Fibroblast of lung (primary cell): ENCODE data around the gene EPB41. TPM values are rescaled to one million over a fixed set of nuclear protein-coding genes. Genes with fewer than 3 reads are reported as not detected.
"Not testable (repeated sequence)": the region's sequence is repeated elsewhere in the genome, so short reads cannot be mapped to it uniquely, and the experiment has no call there.

Experiments used
- DNase-seq, 2 donors: peaks; one replicate each; pipeline versions ENCODE4 v3.0.0 to v3.0.0-alpha.2; 2010; ENCODE audit warnings: low read depth in 2 of 2
- H2AFZ ChIP-seq: 2 replicates; pipeline ENCODE4 v1.5.1; 2012; ENCODE audit warnings: low read length, control low read depth, inconsistent platforms
- H3K27ac ChIP-seq: 2 replicates; pipeline ENCODE4 v1.5.1; 2011; ENCODE audit warnings: low read length, control low read depth; ENCODE audit not compliant: insufficient read depth
- H3K27me3 ChIP-seq: 2 replicates; pipeline ENCODE4 v1.5.1; 2011; ENCODE audit warnings: mild to moderate bottlenecking, low read length; ENCODE audit not compliant: control insufficient read depth, insufficient read depth
- H3K36me3 ChIP-seq: 2 replicates; pipeline ENCODE4 v1.5.1; 2011; ENCODE audit warnings: low read length; ENCODE audit not compliant: control insufficient read depth, insufficient read depth
- H3K4me1 ChIP-seq: 2 replicates; pipeline ENCODE4 v1.5.1; 2011; ENCODE audit warnings: low read length; ENCODE audit not compliant: control insufficient read depth, insufficient read depth; ENCODE audit errors: extremely low read depth
- H3K4me2 ChIP-seq: 2 replicates; pipeline ENCODE4 v1.5.1; 2011; ENCODE audit warnings: low read length, control low read depth; ENCODE audit not compliant: insufficient read depth; ENCODE audit errors: extremely low read depth
- H3K4me3 ChIP-seq, 4 experiments: fragments of 200-600 bp in 1 of 4; sonication (generic) in 1 of 4; replicated peaks in 1 of 4; 2 replicates each; pipeline ENCODE4 v1.5.1; 2011 to 2016; ENCODE audit warnings: low read length in 4 of 4, low read depth in 3 of 4, mild to moderate bottlenecking in 3 of 4, control low read depth in 2 of 4, inconsistent platforms in 1 of 4, mixed read lengths in 1 of 4; ENCODE audit not compliant: insufficient read depth in 1 of 4; ENCODE audit errors: control extremely low read depth in 1 of 4
- H3K79me2 ChIP-seq: 2 replicates; pipeline ENCODE4 v1.5.1; 2012; ENCODE audit warnings: mild to moderate bottlenecking, low read length, inconsistent platforms; ENCODE audit not compliant: control insufficient read depth, insufficient read depth
- H3K9ac ChIP-seq: 2 replicates; pipeline ENCODE4 v1.5.1; 2011; ENCODE audit warnings: mild to moderate bottlenecking, low read length, control low read depth; ENCODE audit not compliant: insufficient read depth
- H3K9me3 ChIP-seq: 2 replicates; pipeline ENCODE4 v1.5.1; 2012; ENCODE audit warnings: low read depth, low read length; ENCODE audit not compliant: control insufficient read depth, insufficient read depth
- H4K20me1 ChIP-seq: 2 replicates; pipeline ENCODE4 v1.5.1; 2011; ENCODE audit warnings: low read length; ENCODE audit not compliant: control insufficient read depth, insufficient read depth; ENCODE audit errors: extremely low read depth
- CTCF ChIP-seq, 2 donors: IDR thresholded peaks in 1 of 2; conservative IDR thresholded peaks in 1 of 2; 1 replicate in 1 of 2; 2 replicates in 1 of 2; pipeline ENCODE4 v1.5.1; 2011 to 2012; ENCODE audit warnings: low read length in 2 of 2, control low read depth in 1 of 2, inconsistent platforms in 1 of 2, low read depth in 1 of 2, mild to moderate bottlenecking in 1 of 2
- EZH2 ChIP-seq: IDR thresholded peaks from 2 replicates; pipeline ENCODE4 v1.5.1; 2012; ENCODE audit warnings: low read length, control low read depth, mild to moderate bottlenecking; ENCODE audit errors: missing control alignments
- polyA plus RNA-seq, 2 donors: library from polyadenylated mRNA; depleted of rRNA in 1 of 2; stranded (reverse) in 1 of 2; unstranded in 1 of 2; fragments of >200 nt; gene quantifications; 2 replicates each; pipeline ENCODE4 v1.2.1, GENCODE V29; 2011 to 2012; ENCODE audit warnings: missing spikeins in 1 of 2
- total RNA-seq: library from RNA; depleted of rRNA; stranded (reverse); fragments of >200 nt; gene quantifications from 2 replicates; pipeline ENCODE4 v1.2.1, GENCODE V29; 2014

The EPB41 gene
- total and polyA plus RNA-seq, 2 donors (not counting 1 experiment from before 2014, with no cell fraction given) = 7.4 to 38.0 TPM

- Histone ChIP-seq H3K9ac (no peak overlapping the region), H3K27me3 (no peaks in the 10 kb centered on the region), H3K4me3 (no peak overlapping the region), H3K4me2 (no peak overlapping the region), H3K9me3 (no peaks in the 10 kb centered on the region), H4K20me1 (no peaks in the 10 kb centered on the region), H3K4me1 (no peaks in the 10 kb centered on the region), H3K79me2 (no peaks in the 10 kb centered on the region), H2AFZ (no peak overlapping the region), H3K36me3 (no peaks in the 10 kb centered on the region), H3K27ac (no peak overlapping the region)
- TF ChIP-seq CTCF (conservative IDR thresholded peaks at IDR 0.05 in 1 of 2, IDR thresholded peaks at IDR 0.05 in 1 of 2; ENCODE audit: low read depth in 1 of 2, low read length in 2 of 2) (no peak), EZH2 (no peak)
- DNase-seq = no peak
These were observed 20.9 kb downstream of the EPB41 start for GRCh38 chr1:28935293-28935692.

DNA sequence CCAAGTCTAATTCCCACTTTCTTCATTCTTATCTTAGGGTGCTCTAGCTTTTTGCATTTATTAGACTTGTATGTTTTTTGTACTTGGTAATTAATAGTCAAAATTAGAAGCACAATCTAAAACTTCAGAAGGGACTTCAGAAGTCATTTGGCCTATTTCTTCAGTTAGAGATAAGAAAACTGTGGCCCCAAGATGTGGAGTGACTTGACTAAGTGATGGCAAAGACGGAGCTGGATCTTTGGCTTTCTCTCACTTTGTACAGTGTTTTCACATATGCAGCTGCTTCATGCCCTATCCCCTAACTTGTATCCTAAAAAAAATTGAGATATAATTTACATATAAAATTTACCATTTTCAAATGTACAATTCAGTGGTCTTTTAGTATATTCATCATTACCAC, 21.7 kb downstream of the EPB41 start:
- Histone ChIP-seq H3K27ac (no peak overlapping the region), H4K20me1 (no peaks in the 10 kb centered on the region), H3K9me3 (no peaks in the 10 kb centered on the region), H3K27me3 (no peaks in the 10 kb centered on the region), H3K9ac (no peak overlapping the region), H3K36me3 (no peaks in the 10 kb centered on the region), H3K4me1 (no peaks in the 10 kb centered on the region), H2AFZ (no peak overlapping the region), H3K4me3 (no peak overlapping the region), H3K79me2 (no peaks in the 10 kb centered on the region), H3K4me2 (no peak overlapping the region)
- TF ChIP-seq EZH2 = no peak
- TF ChIP-seq CTCF (conservative IDR thresholded peaks at IDR 0.05 in 1 of 2, IDR thresholded peaks at IDR 0.05 in 1 of 2; ENCODE audit: low read depth in 1 of 2, low read length in 2 of 2) = no peak
- no peak for DNase-seq

GRCh38 chr1:28936528-28936927, 22.2 kb downstream of the EPB41 start:
- Histone ChIP-seq H3K4me1 (no peaks in the 10 kb centered on the region), H3K79me2 (no peaks in the 10 kb centered on the region), H3K9ac (no peak overlapping the region), H3K27me3 (no peaks in the 10 kb centered on the region), H4K20me1 (no peaks in the 10 kb centered on the region), H2AFZ (no peak overlapping the region), H3K4me3 (no peak overlapping the region), H3K27ac (no peak overlapping the region), H3K9me3 (no peaks in the 10 kb centered on the region), H3K36me3 (no peaks in the 10 kb centered on the region), H3K4me2 (no peak overlapping the region)
- no peak for DNase-seq
- no peak for TF ChIP-seq EZH2
- no peak for TF ChIP-seq CTCF (conservative IDR thresholded peaks at IDR 0.05 in 1 of 2, IDR thresholded peaks at IDR 0.05 in 1 of 2; ENCODE audit: low read depth in 1 of 2, low read length in 2 of 2)

DNA sequence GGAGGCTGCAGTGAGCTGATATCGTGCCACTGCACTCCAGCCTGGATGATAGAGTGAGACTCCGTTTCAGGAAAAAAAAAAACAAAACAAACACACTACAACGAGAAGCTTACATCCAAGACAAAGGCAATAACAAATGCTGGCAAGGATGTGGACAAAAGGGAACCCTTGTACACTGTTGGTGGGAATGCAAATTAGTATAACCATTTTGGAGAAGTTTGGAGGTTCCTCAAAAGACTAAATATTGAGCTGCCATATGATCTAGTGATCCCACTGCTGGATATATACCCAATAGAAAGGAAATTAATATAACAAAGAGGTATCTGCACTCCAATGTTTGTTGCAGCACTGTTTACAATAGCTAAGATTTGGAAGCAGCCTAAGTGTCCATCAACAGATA, 29.2 kb downstream of the EPB41 start:
- H3K4me1 ChIP-seq, H3K4me3 ChIP-seq, H4K20me1 ChIP-seq, H2AFZ ChIP-seq, H3K79me2 ChIP-seq, H3K36me3 ChIP-seq, DNase-seq, H3K27me3 ChIP-seq, H3K9ac ChIP-seq, H3K27ac ChIP-seq, H3K9me3 ChIP-seq, H3K4me2 ChIP-seq: not testable (repeated sequence)
